Kidney tubule cell (primary cell): Measurements from ENCODE around the gene ADCY10.
A peak's percentile ranks its signal among the peaks of the same experiment; 100 is the strongest.
"Not testable (repeated sequence)": the region's sequence is repeated elsewhere in the genome, so short reads cannot be mapped to it uniquely, and the experiment has no call there.

Experiments used
- DNase-seq: peaks from one replicate; pipeline ENCODE4 v3.0.0-alpha.2; 2018; ENCODE audit warnings: low spot score

The ADCY10 gene

DNA sequence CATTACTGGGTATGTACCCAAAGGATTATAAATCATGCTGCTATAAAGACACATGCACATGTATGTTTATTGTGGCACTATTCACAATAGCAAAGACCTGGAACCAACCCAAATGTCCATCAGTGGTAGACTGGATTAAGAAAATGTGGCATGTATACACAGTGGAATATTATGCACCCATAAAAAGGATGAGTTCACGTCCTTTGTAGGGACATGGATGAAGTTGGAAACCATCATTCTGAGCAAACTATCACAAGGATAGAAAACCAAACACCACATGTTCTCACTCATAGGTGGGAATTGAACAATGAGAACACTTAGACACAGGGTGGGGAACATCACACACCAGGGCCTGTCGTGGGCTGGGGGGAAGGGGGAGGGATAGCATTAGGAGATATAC is 26.7 kb downstream of the ADCY10 start:
- DNase-seq, result not testable (repeated sequence)

DNA sequence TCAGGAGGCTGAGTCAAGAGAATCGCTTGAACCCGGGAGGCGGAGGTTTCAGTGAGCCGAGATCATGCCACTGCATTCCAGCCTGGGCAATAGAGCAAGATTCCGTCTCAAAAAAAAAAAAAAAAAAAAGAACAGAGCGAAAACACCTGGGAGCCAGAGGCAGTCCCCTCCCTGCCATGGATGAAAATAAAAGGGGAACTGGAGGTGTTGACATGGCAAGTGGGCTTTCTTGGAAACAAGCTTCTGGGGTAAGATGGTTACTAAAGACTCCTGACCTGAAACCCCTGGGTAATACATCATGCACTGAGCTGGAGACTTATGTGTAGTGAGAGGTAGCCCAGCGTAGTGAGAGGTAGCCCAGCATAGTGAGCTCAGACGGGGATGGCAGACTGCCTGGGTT is 31.6 kb downstream of the ADCY10 start:
- no peak for DNase-seq

DNA sequence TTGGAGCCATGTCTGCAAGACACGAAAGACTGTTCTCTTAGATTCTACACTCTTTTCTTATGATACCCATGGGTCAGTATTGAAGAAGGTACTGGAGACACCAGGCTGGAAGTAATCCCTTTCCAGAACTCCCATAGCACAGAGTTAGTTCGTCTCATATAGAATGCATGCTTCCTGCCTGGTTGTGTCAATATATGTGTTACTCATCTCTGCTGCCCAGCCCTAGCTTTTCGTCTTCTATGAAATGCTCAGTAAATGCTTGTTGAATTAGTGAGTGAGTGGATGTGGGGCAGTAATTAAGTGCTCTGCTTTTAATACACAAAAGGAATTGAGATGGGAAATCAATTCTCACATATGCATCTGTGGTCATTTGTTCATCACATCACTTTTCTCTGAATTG is 32.1 kb downstream of the ADCY10 start:
- DNase-seq, result no peak

DNA sequence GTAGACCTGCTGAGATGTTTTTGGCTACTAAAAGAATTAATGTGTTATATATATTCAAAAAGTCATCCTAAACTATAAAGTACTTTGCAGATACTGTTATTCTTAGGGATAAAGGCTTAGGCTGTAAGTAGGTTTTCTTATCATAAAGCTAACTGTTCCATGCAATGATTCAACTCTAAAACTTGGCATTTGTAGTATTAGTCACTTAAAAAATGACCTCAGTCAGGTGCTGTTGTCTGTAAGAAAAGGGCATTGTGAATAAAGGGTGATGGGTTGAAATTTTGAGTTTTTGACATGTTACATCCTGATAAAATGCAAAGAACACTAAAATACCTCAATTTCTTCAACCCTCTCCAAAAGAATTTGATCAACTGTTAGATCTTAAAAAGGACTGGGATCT is 32.9 kb downstream of the ADCY10 start:
- DNase-seq, result peak; percentile 51

DNA sequence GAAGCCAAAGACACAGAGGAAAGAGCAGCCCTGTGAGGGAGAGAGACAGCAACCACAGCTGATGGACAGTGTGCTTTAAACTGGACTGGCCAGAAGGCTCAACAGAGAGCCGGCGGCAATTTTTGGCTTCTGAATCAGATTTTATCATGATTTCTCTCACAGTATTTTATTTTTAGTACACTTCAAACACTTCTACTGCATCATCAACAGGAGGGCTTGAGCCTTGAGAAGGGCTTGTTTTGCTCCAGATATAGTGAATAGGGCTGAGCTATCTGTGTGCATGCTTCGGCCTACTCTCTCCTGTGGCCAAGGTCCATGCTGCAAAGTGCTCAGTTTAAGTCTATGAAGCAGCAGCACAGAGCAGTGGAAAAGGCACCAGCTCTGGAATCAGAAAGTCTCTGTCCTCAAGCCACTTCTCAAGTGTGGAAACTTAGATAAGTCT is 33.3 kb downstream of the ADCY10 start:
- DNase-seq, result no peak

DNA sequence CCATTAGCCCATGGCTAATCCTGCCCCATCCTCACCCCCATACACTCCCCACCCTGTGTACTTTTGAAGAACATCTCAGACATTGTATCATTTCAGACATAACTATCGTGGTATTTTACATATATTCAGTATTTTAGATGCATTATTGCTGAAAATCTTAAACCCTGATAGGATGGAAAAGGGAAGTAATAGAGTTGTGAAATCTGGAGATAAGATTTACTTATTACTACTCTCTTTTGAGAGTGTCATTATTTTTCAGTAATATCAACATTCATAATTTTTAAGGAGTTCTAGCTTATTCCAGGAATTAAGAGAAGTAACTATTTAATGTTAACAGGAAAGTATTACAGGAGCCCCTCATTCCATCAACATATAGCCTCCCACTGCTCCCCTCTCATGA is 34.4 kb downstream of the ADCY10 start:
- no peak for DNase-seq

DNA sequence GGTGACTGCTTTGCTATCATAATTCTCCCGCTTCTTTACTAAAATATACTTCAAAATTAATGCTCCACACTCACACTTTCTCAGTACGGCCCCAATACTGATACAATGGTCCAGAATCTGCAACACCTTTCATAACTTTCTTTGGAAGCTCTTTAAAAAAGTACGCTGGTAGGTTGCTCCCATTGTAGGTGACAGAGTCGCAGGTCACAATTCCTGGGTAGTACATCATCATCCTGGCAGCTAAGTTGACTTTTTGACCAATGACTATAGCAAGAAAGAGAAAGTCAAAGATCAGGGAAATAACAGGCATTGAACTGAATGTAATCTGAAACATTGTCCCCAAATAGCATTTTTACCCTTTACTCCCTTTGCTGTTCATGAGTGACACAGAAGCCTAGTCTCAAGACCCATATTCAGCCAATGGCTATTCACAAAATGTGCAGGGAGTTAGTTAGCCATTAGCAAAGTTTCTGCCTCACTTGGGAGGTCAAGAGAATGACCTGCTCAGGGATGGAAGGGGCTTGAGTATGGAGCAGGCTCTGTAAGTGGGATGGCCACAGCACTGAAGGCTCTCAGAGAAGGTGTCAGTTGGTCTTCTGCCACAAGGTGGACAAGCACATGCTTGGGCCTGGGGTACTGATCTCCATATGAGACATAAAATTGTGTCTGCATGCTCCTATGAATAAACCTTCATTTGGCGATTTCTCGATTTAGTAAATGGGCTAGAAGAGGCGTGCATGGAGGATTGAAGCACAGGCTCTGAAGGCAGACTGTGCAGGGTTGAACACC is 35.4 kb downstream of the ADCY10 start:
- no peak for DNase-seq

DNA sequence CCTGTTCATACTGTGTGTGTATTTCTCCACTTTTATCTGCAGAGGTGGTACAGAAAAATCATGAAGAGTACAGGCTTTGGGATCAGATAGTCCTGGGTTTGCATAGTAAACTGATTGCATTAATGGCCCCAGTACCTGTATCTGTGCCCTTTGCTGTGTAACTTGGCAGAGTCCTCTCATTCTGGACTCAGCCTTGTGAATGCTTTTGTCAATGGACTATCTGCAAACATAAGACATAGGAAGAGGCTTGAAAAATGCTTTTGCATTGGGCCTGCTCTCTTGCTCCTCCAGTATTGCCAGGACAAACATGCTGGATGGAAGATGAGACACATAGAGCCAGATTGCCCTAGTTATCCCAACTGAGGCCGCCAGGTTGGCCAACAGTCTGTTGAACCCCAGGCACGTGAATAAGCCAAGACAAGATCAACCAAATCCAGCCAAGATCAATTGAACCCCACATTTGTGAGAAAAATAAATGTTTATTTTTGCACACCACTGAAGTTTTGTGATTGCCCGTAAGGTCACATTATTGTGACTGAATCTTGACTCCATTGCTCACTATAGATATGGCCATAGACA is 37.2 kb downstream of the ADCY10 start:
- DNase-seq, result no peak

DNA sequence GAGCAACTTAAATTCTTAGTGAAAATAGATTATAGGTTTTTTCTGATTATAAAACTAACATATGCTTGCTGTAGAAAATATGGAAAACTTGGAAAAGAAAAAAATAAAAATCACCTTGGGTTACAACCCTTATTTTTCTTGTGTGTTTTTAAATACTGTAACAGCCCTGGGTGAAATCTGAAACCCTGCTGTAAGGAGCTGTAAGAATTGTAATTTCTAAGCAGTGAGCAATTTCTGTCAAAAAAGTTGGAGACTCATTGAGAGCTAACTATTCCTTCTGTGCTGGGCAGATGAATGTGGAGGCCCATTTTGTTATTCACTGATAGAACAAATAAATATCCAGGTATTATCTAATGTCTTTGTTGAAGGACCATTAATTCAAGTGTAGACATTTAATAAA is 42.6 kb downstream of the ADCY10 start:
- DNase-seq, result no peak

DNA sequence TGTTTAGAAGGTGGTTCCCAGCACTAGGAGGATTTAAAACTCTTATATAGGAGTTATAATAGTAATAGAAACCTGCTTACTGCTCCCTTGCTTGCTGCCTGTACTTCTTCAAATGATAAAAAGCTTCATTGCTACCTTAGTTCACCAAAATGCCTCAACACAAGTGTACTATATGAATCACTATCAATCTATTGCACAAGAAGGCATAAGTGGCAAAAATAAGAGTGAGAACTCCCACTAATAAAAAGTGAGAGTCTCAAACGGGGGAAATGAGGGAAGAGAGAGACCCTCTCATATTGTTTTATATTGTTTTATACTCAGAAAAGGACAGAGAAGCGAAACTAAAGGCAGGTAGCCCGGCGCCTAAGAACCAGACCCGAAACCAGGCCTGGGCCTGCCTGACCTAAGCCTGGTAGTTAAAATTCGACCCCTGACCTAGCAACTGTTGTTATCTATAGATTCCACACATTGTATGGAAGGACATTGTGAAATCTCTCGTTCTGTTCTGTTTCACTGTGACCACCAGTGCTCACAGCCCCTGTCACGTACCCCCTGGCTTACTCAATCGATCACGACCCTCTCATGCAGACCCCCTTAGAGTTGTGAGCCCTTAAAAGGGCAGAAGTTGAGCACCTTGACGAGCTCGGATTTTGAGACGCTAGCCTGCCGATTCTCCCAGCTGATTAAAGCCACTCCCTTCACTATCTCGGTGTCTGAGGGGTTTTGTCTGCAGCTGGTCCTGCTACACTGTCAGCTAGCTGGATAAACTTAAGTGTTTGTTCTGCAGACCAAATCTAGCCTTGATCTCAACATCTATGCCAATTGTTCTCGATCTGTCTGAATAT is 44.6 kb downstream of the ADCY10 start:
- not testable (repeated sequence) for DNase-seq

DNA sequence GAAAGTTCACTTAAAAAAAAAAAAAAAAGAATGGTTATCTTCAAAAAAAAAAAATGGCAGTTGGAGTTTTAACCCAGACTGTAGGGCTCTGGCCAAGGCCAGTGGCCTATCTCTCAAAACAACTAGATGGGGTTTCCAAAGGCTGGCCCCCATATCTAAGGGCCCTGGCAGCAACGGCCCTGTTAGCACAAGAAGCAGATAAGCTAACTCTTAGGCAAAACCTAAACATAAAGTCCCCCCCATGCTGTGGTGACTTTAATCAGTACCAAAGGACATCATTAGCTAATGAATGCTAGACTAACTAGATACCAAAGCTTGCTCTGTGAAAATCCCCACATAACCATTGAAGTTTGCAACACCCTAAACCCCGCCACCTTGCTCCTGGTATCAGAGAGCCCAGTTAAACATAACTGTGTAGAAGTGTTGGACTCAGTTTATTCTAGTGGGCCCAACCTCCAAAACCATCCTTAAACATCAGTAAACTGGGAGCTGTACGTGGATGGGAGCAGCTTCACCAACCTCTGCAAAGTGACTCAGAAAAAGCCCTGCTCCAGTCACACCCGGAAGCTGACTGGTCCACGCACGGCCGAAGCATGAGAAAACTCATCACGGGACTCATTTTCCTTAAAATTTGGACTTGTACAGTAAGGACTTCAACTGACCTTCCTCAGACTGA is 47.1 kb downstream of the ADCY10 start:
- not testable (repeated sequence) for DNase-seq

DNA sequence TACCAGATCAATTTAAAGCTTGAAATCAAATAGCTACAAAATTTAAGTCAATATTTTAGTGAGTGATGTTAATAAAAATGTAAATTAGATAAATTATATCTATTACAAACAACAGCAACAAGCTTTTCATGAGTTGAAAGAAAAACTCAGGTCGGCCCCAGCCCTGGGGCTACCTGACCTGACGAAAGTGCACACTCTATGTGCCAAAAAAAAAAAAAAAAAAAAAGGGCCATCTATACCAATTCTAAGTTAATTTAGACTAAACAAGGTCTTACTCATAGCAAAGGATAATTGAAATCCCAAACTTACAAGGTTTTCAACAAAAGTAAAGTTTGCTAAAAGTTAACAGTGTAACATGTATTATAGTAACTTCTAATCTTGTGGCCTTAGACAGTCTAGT is 47.6 kb downstream of the ADCY10 start:
- DNase-seq, result not testable (repeated sequence)

DNA sequence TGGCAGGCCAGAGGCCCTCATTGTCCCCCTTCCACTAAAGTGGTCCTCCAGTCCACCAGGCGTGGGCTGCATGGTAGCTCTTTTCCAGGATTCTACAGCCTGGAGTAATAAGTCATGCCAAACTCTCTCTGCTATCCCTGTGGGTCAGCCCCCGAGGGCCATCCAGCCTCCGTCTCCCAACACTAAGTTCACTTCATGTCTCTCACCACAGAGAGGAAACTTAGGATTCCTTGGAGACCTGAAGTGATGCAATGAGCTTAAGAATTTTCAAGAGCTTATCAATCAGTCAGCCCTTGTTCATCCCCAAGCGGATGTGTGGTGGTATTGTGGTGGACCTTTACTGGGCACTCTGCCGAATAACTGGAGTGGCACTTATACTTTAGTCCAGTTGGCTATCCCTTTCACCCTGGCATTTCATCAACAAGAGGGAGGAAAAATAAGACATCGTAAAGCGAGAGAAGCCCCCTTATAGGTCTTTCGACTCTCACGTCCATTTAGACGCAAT is 48.1 kb downstream of the ADCY10 start:
- not testable (repeated sequence) for DNase-seq

DNA sequence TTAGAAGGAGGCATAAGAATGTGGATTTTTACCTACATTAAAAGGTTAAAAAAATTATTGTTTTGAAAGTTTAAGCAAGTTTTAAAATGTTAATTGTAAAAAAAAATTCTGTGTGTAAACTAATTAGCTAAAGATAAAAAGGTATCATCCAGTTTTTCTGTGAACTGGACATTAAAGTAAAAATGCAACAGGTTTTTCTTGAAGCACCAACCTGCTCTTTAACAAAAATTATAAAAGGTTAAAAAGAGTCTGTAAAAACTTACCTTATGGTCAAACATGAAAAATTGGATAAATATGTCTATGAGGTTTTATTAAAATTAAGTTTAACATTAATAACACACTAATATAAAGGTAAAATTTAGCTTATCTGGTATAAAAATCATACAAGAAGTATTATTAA is 48.7 kb downstream of the ADCY10 start:
- DNase-seq, result not testable (repeated sequence)

DNA sequence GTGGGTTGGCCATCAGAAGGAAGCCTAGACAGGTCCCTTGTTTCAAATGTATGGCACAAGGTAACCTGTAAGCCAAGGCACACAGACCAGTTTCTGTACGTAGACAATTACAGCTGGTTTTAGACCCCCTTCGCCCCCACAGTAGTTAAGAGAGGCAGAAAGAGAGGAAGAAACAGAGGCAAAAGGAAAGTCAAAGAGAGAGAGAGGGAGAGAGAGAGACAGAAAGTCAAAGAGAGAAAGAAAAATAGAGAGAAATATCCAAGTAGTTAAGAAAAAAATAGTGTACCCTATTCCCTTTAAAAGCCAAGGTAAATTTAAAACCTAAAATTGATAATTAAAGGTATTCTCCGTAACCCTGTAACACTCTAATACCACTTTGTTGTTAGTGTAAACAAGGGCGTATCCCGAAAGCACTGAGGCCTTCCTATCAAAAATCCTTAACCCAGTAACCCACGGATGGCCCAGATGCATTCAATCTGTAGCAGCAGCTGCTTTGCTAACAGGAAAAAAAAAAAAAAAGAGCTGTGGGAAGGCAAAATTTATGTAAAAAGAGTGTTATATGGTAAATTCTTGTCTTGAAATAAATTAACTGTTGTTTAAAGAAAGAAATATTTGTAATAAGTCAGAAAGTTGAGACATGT is 49.4 kb downstream of the ADCY10 start:
- no peak for DNase-seq

DNA sequence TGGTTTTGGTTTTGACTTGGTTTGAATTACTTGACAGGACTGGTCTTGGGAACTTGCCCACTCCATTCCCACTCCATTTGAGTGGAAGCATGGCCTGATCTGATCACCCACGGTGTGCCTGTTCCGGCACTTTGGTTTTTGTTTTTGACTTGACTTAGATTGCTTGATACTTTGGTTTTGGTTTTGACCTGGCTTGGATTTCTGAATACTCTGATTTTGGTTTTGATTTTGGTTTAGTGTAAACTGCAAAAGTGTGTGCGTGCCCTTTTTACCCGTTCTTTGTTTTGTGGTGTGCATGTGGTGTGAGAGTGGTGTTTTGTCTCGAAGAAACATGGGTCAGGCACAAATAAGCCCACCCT is 50.0 kb downstream of the ADCY10 start:
- no peak for DNase-seq

DNA sequence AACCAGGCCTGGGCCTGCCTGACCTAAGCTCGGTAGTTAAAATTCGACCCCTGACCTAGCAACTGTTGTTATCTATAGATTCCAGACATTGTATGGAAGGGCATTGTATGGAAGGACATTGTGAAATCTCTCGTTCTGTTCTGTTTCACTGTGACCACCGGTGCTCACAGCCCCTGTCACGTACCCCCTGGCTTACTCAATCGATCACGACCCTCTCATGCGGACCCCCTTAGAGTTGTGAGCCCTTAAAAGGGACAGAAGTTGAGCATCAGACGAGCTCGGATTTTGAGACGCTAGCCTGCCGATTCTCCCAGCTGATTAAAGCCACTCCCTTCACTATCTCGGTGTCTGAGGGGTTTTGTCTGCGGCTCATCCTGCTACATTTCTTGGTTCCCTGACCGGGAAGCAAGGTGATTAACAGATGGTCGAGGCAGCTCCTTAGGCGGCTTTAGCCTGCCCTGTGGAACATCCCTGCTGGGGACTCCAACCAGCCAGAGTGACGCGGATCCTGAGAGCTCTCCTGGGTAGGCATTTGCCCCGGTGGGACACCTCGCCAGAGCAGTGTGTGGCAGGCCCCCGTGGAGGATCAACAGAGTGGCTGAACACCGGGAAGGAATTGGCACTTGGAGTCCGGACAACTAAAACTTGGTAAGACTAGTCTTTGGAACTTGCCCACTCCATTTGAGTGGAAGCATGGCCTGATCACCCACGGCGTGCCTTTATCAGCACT is 50.6 kb downstream of the ADCY10 start:
- not testable (repeated sequence) for DNase-seq

DNA sequence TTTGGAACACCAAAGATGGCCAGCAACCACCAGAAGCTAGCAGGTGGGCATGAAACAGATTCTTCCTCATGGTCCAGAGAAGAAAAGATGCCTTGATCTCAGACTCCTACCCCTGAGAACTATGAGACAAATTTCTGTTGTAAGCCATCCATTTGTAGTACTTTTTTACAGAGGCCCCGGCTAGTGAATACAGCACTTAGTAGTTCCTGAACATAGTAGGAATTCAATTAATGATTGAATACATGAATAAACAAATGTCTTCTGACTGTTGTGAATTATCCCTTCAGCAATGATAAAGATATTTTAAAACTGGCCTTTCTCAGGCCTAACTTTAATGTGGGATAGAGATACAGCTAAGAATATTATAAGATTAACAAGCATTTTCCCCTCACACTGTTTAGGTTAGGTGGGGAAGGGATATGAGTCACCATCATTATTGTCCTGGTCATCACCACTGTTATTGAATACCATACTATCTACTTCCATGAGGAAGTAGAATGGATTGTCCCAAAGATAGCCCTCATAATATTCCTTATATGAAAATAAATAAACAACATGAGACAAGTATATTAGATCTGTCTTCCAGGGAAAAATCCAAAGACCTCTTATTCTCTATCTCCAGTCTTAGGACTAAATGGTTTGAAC is 51.4 kb downstream of the ADCY10 start:
- peak; percentile 53 for DNase-seq

DNA sequence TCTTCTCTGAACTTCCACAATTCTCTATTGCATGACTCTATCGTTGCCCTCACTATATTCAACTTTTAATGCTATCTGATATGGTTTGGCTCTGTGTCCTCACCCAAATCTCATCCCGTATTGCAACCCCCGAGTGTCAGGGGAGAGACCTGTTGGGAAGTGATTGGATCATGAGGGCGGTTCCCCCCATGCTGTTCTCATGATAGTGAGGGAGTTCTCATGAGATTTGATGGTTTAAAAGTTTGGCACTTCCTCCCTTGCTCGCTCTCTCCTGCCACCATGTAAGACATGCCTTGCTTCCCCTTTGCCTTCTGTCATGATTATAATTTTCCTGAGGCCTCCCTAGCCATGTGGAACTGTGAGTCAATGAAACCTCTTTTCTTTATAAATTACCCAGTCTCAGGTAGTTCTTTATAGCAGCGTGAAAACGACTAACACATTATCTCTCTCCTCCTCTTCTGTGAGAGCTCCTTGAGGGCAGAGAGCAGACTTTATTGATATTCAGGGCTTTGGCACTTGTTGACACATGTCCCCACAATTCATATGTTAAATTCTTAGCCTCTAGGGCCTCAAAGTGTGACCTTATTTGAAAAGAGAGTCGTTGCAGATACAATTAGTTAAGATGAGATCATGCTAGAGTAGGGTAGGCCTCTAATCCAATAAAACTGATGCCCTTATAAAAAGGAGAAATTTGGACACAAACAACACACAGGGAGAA is 52.1 kb downstream of the ADCY10 start:
- DNase-seq, result no peak
